ENCODE results near the gene FNDC5.

The FNDC5 gene

GRCh38 chr1:32865639-32866405 is 4.9 kb downstream of the FNDC5 start:
- DNase-seq = no peak

- no peak for DNase-seq
These were observed 6.2 kb downstream of the FNDC5 start for GRCh38 chr1:32864375-32865019.

GRCh38 chr1:32863881-32864245 is 6.8 kb downstream of the FNDC5 start:
- DNase-seq = no peak

GRCh38 chr1:32863218-32863880 is 7.4 kb downstream of the FNDC5 start:
- no peak for DNase-seq

- DNase-seq = peak in 29 of 58 donors; percentile 14 to 78 (median 39)
These were observed 8.6 kb downstream of the FNDC5 start for GRCh38 chr1:32861904-32862695.

GRCh38 chr1:32860566-32860965 is 10.1 kb downstream of the FNDC5 start:
- DNase-seq = no peak

GRCh38 chr1:32859915-32860314 is 10.8 kb downstream of the FNDC5 start:
- DNase-seq = no peak

- no peak for DNase-seq
These were observed 11.9 kb downstream of the FNDC5 start for GRCh38 chr1:32858791-32859190.

GRCh38 chr1:32858136-32858535 is 12.6 kb downstream of the FNDC5 start:
- DNase-seq = no peak

GRCh38 chr1:32855861-32856617 is 14.7 kb downstream of the FNDC5 start:
- DNase-seq = no peak

GRCh38 chr1:32848354-32849063 is 22.2 kb downstream of the FNDC5 start:
- DNase-seq = no peak

- no peak for DNase-seq
These were observed 38.8 kb downstream of the FNDC5 start for GRCh38 chr1:32831878-32832277.

GRCh38 chr1:32830092-32830852 is 40.4 kb downstream of the FNDC5 start:
- DNase-seq = no peak

- DNase-seq = peak in 1 of 58 donors; percentile 18
These were observed 42.4 kb downstream of the FNDC5 start for GRCh38 chr1:32828341-32828740.

GRCh38 chr1:32825181-32825580 is 45.5 kb downstream of the FNDC5 start:
- DNase-seq = no peak

GRCh38 chr1:32818804-32819541 is 51.7 kb downstream of the FNDC5 start:
- DNase-seq = no peak

GRCh38 chr1:32817815-32818786 is 52.6 kb downstream of the FNDC5 start:
- peak in 52 of 58 donors; percentile 18 to 76 (median 59) for DNase-seq
